Germinal center (tissue), 1 donor: Measurements from ENCODE around the gene NLGN4Y.

Source experiments
- DNase-seq: peaks from one replicate; pipeline ENCODE4 v3.0.0; 2012; ENCODE audit warnings: mixed read lengths, low spot score

Gene NLGN4Y

GRCh38 chrY:14644157-14644952 is 120.0 kb downstream of the NLGN4Y start:
- DNase-seq = no peak

- DNase-seq = no peak
Measured at GRCh38 chrY:14679181-14679580, 154.9 kb downstream of the NLGN4Y start.

GRCh38 chrY:14694543-14694942 is 170.2 kb downstream of the NLGN4Y start:
- no peak for DNase-seq

DNA sequence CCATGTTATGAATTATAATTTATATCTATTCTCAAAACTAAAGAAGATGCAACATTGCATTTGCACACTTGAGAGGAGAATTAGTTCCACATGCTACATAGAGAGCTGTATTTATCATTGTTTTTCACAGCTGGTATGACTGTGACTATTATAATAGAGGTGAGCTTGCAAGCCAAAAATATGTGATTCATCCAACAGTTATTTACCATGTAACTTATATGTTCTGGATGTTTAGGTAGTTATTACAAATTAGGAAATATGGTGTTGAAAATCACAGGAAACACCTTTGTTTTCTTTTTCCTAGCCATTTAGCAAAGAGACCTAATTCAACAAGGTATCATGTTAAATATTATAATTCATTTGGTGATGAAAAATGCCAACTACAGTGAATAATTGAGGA is 183.8 kb downstream of the NLGN4Y start:
- DNase-seq = no peak

GRCh38 chrY:14741596-14741995 is 217.3 kb downstream of the NLGN4Y start:
- DNase-seq = no peak

- DNase-seq = no peak
Measured at GRCh38 chrY:14748329-14748728, 224.0 kb downstream of the NLGN4Y start.

DNA sequence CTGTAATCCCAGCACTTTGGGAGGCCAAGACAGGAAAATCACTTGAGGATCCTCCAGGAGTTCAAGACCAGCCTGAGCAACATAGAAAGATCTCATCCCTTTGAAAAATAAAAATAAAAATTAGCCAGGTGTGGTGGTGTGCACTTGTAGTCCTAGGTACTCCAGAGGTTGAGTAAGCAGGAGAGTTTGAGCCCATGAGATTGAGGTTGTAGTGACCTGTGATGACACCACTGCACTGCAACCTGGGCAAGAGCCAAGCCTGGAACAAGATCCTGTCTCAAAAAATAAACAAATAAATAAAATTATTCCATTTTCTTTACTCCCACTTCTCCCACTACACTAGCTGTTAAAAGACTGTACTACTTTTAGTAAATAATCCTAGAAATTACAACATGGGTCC is 231.2 kb downstream of the NLGN4Y start:
- DNase-seq = no peak

DNA sequence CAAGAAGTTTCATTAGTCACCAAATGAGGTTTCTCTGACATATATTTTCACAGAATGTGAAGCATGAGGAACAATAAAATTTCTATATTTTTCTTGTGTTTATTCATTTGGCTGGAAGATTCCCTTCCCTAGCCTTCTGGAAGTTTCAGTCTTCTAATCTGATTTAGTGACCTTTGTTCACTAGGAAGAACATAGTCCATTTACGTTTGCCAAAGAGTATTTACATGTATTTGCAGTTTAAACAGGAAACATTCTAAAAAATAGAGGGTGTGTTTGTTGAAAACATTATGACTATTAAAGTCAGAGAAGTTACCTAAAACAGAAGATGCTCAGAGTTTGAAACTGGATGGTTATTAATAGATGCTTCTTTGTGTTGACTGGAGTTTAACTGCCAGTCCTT is 238.6 kb downstream of the NLGN4Y start:
- DNase-seq = no peak

- no peak for DNase-seq
Measured at GRCh38 chrY:14763600-14763999, 239.3 kb downstream of the NLGN4Y start.

DNA sequence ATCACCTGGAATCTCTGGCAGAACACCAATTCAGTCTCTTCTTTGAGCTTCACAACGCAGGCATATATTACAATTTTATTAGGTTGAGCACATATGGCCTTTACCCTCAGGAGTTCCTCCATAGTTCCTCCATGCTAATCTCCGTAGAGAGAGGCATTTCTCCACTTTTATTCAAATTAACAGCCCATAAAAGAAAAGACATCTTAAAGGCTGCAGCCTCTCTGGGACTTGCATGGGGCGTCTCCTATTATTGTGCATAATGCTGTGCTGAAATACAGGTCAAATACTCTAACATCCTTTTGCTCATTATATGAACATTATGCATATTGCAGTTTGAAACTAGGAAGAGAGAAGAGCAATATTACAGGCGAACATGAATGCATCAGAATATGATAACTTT is 253.9 kb downstream of the NLGN4Y start:
- no peak for DNase-seq

GRCh38 chrY:14793104-14793503 is 268.8 kb downstream of the NLGN4Y start:
- no peak for DNase-seq

GRCh38 chrY:14793674-14794073 is 269.3 kb downstream of the NLGN4Y start:
- no peak for DNase-seq

DNA sequence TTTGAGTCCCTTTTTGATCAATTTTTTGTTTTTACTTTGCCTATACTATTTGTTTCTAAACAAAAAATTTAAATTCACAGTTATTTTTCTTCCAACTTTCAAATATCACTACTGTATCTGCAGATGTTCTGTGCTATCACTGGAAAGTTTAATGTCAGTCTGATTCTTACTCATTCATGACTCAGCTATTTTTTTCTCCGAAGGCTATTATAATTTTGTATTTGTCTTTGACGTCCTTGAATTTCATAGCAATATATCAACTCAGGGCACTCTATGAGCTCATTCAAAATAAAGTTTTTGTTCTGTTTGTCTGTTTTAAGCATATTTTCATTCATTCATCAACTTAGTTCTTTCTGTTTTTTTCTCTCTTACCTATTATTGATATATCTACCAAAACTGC is 273.7 kb downstream of the NLGN4Y start:
- DNase-seq = no peak

- DNase-seq = no peak
Measured at GRCh38 chrY:14801096-14801495, 276.8 kb downstream of the NLGN4Y start.

DNA sequence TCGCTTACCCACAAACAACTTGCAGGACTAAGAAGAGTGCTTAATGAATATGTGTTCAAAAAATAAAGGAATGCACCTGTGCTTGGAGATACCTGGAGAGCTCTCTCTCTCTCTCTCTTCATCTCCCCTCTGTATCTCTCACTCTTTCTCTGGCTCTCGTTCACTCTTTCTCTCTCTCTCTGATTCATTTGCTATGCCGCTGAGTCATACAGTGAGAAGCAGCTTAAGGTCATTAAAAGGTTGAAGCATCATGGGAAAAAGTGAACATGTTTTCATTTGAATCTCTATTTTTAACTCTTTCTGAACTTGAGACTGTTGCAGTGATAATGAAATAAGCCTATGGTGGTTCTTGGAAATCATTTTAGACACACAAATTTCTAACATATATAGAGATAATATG is 277.8 kb downstream of the NLGN4Y start:
- no peak for DNase-seq

DNA sequence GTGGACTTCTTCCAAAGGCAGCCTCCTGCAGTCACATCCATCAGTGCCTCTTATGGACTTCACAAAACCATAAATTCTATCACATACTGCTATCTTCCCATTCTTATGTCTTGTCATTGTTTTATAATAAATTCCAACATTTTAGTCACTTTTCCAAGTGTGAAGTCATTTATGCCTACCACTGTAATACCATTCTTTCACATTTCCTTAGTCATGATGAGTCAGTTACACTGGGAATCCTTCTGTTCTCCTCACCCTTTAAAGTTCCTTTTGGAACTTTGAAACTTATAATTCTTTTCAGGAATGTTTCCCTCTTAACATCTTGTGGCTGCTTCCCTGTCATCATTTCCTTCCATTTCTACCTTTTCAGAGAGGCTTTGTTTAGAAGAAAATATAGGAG is 279.7 kb downstream of the NLGN4Y start:
- DNase-seq = no peak

- DNase-seq = no peak
Measured at GRCh38 chrY:14818452-14818851, 294.1 kb downstream of the NLGN4Y start.

- no peak for DNase-seq
Measured at GRCh38 chrY:14822201-14822600, 297.9 kb downstream of the NLGN4Y start.

- DNase-seq = no peak
Measured at GRCh38 chrY:14822906-14823305, 298.6 kb downstream of the NLGN4Y start.

GRCh38 chrY:14824583-14824982 is 300.3 kb downstream of the NLGN4Y start:
- DNase-seq = no peak

GRCh38 chrY:14825728-14826127 is 301.4 kb downstream of the NLGN4Y start:
- DNase-seq = no peak

DNA sequence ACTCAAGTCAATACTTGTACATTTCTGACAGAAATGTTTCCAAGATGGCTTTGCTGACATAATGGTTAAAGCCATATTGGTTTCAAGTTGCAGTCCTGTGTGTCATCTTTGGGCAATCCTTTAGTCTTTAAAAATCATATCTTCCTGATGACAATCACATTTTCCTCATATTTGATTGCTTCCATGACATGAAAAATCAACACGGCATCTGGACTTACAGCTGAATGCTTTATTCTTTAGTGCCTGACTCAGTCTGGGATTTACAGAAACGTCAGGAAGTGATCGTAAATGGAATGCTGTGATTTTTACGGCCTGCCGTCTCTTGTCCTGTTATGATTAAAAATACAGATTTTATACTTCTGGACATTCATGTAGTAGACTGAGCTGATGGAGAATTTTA is 304.2 kb downstream of the NLGN4Y start:
- DNase-seq = no peak

GRCh38 chrY:14829366-14829885 is 305.1 kb downstream of the NLGN4Y start:
- no peak for DNase-seq
